ENCODE results near the gene TEX36. TPM values are rescaled to one million over a fixed set of nuclear protein-coding genes. Genes with fewer than 3 reads are reported as not detected.

Gene TEX36
- total RNA-seq, 4 donors from 2014 or later = not detected

DNA sequence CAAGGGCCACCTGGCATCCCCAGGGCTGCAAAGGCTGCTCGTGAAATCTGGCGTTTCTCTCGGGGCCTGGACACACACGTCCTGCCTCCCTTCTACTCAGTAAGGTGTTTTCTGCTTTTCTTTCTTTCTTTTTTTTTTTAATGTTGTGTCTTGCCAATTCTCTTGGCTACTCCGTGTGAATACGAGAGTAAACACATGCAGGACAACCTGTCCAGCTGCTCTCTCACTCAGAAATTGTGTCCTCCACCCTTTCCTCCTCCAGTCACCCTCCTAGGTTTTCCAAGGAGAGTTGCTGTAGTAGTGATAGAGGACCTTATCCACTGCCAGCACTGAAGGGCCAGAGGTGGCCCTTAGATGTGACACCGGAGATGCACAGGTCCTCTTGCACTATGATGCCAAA is 858 bp upstream of the TEX36 start:
- H3K9me3 ChIP-seq = no peaks in the 10 kb centered on the region
- H3K4me1 ChIP-seq = no peaks in the 10 kb centered on the region
- intact Hi-C loops (cut with DNase I) = no loop called here
- no peak for TF ChIP-seq POLR2A (IDR thresholded peaks at IDR 0.05)
- TF ChIP-seq, protein P1, sequence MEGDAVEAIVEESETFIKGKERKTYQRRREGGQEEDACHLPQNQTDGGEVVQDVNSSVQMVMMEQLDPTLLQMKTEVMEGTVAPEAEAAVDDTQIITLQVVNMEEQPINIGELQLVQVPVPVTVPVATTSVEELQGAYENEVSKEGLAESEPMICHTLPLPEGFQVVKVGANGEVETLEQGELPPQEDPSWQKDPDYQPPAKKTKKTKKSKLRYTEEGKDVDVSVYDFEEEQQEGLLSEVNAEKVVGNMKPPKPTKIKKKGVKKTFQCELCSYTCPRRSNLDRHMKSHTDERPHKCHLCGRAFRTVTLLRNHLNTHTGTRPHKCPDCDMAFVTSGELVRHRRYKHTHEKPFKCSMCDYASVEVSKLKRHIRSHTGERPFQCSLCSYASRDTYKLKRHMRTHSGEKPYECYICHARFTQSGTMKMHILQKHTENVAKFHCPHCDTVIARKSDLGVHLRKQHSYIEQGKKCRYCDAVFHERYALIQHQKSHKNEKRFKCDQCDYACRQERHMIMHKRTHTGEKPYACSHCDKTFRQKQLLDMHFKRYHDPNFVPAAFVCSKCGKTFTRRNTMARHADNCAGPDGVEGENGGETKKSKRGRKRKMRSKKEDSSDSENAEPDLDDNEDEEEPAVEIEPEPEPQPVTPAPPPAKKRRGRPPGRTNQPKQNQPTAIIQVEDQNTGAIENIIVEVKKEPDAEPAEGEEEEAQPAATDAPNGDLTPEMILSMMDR (IDR thresholded peaks at IDR 0.05) = no peak
- no peak overlapping the region for H3K4me3 ChIP-seq
- DNase-seq = no peak
- H3K27ac ChIP-seq = no peak overlapping the region
- H3K36me3 ChIP-seq = no peaks in the 10 kb centered on the region
- peaks cover 0 to 9% (median 0%) of the 10 kb centered on the region in 4 donors for H3K27me3 ChIP-seq
- 48 to 55% methylated on average over 6 to 7 of the region's 7 CpGs for WGBS, 2 donors

DNA sequence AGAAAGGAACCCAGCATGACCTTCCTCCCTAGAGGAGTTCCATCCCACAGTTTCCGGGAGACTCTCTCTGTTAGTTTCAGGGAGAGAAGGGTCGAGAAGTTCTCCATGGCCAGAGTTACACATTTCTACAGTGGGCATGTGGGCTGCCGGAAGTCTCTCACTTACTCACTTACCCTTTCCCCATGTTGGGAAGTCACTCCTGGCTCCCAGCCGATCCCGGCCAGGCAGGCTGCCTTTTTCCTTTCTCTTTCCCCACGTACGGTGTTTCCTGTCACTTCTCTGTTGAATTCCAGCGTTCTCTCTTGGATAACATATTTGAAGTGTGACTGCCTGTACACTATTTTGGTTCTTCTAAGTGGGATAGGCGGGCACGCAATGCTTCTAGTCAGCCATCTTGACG is 3.5 kb downstream of the TEX36 start:
- 73 to 74% methylated on average over 11 of the region's 11 CpGs for WGBS, 2 donors
- DNase-seq = no peak
- intact Hi-C loops (cut with DNase I) = no loop called here
- H3K36me3 ChIP-seq = no peaks in the 10 kb centered on the region
- no peaks in the 10 kb centered on the region for H3K9me3 ChIP-seq
- H3K4me3 ChIP-seq = no peak overlapping the region
- peaks cover 0 to 17% (median 0%) of the 10 kb centered on the region in 4 donors for H3K27me3 ChIP-seq
- no peak overlapping the region for H3K27ac ChIP-seq
- H3K4me1 ChIP-seq = no peaks in the 10 kb centered on the region
- no peak for TF ChIP-seq POLR2A (IDR thresholded peaks at IDR 0.05)
- TF ChIP-seq, protein P1 (IDR thresholded peaks at IDR 0.05) = no peak

DNA sequence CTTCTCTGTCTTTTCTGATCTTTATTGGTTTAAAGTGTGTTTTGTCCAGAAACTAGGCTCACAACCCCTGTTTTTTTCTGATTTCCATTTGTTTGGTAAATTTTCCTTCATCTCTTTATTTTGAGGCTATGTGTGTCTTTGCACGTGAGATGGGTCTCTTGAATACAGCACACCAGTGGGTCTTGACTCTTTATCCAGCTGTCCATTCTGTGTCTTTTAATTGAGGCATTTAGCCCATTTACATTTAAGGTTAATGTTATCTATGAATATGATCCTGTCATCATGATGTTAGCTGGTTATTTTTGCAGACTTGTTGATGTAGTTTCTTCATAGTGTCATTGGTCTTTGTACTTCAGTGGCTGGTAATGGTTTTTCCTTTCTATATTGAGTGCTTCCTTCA is 10.1 kb downstream of the TEX36 start:
- intact Hi-C loops (cut with DNase I) = no loop called here
- 65 to 77% methylated on average over 1 of the region's 1 CpG for WGBS, 2 donors

DNA sequence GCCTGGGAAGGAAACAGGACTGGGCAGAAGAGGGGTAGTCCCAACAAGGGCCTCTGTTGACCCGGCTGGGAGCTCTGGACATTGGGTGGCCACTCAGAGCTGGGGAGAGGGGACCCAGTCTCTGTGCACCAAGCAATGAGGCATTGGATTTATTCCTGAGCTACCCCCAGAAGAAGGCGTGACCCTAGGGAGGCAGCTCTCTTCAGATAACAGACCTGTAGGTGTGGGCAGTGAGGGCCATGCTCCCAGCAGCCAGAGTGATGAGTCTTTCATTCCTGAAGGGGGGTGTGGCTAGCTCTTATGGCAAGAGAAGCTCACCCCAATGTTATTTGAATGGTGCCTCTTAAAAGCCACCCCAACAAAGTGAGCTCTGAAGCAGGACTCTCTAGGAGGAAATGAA is 20.4 kb downstream of the TEX36 start:
- no peak overlapping the region for H3K4me3 ChIP-seq
- H3K27me3 ChIP-seq = no peaks in the 10 kb centered on the region
- no peak overlapping the region for H3K27ac ChIP-seq
- H3K36me3 ChIP-seq = no peaks in the 10 kb centered on the region
- intact Hi-C loops (cut with DNase I) = no loop called here
- 74 to 95% methylated on average over 2 of the region's 2 CpGs for WGBS, 2 donors
- H3K9me3 ChIP-seq = no peaks in the 10 kb centered on the region
- no peak for DNase-seq
- H3K4me1 ChIP-seq = peaks cover 0 to 4% (median 0%) of the 10 kb centered on the region in 3 donors
- no peak for TF ChIP-seq POLR2A (IDR thresholded peaks at IDR 0.05)
- TF ChIP-seq, protein P1 (IDR thresholded peaks at IDR 0.05) = no peak

More for the DNA sequence above, 10.1 kb downstream of the TEX36 start:
- H3K27ac ChIP-seq = no peak overlapping the region
- peaks cover 0 to 7% (median 0%) of the 10 kb centered on the region in 4 donors for H3K27me3 ChIP-seq
- no peaks in the 10 kb centered on the region for H3K36me3 ChIP-seq
- H3K4me3 ChIP-seq = no peak overlapping the region
- no peak for TF ChIP-seq POLR2A (IDR thresholded peaks at IDR 0.05)
- TF ChIP-seq, protein P1 (IDR thresholded peaks at IDR 0.05) = no peak
- peaks cover 0 to 10% (median 0%) of the 10 kb centered on the region in 3 donors for H3K9me3 ChIP-seq
- DNase-seq = no peak
- H3K4me1 ChIP-seq = no peaks in the 10 kb centered on the region

DNA sequence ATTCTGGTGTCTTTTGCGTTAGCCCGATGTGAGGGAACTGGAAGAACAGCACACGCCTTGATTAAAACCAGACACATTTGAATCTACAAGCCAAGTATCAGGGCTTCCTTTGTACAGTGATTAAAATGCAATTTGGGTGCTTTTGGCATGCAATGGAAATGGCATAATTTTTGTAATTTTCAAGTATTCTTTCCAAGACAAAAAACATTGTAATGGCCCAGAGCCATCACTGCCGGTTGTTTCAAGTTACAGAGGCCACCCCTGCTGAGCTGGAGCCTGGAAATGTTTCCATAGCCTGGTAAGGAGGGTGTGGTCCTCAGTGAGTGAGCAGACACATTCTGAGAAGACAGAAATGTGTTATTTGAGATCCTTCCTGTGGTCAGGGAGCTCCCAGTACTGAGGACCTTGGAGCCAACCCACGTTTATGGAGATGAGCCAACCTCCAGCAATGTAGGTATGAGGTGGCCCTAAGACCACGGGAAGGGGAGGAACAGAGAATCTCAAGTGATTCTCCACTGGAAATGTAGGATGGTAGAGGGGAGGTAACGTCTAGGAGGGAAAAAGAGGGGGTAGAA is 20.9 kb downstream of the TEX36 start:
- Histone ChIP-seq H3K4me3 (no peak overlapping the region), H3K36me3 (no peaks in the 10 kb centered on the region), H3K27ac (no peak overlapping the region), H3K4me1 (peaks cover 0 to 4% (median 0%) of the 10 kb centered on the region in 3 donors), H3K27me3 (no peaks in the 10 kb centered on the region), H3K9me3 (no peaks in the 10 kb centered on the region)
- intact Hi-C loops (cut with DNase I) = no loop called here
- 30 to 36% methylated on average over 7 of the region's 7 CpGs for WGBS, 2 donors
- TF ChIP-seq POLR2A (IDR thresholded peaks at IDR 0.05) = no peak
- TF ChIP-seq, protein P1 (IDR thresholded peaks at IDR 0.05) = no peak
- no peak for DNase-seq

All from esophagus squamous epithelium (tissue), 5 donors.